NK-92 (cell line): ENCODE data around the gene CUX1.

Experiments
- DNase-seq: peaks from one replicate; lab custom pipeline; 2025; ENCODE audit not compliant: unreplicated experiment; lab: John Stamatoyannopoulos, UW

The CUX1 gene, protein sequence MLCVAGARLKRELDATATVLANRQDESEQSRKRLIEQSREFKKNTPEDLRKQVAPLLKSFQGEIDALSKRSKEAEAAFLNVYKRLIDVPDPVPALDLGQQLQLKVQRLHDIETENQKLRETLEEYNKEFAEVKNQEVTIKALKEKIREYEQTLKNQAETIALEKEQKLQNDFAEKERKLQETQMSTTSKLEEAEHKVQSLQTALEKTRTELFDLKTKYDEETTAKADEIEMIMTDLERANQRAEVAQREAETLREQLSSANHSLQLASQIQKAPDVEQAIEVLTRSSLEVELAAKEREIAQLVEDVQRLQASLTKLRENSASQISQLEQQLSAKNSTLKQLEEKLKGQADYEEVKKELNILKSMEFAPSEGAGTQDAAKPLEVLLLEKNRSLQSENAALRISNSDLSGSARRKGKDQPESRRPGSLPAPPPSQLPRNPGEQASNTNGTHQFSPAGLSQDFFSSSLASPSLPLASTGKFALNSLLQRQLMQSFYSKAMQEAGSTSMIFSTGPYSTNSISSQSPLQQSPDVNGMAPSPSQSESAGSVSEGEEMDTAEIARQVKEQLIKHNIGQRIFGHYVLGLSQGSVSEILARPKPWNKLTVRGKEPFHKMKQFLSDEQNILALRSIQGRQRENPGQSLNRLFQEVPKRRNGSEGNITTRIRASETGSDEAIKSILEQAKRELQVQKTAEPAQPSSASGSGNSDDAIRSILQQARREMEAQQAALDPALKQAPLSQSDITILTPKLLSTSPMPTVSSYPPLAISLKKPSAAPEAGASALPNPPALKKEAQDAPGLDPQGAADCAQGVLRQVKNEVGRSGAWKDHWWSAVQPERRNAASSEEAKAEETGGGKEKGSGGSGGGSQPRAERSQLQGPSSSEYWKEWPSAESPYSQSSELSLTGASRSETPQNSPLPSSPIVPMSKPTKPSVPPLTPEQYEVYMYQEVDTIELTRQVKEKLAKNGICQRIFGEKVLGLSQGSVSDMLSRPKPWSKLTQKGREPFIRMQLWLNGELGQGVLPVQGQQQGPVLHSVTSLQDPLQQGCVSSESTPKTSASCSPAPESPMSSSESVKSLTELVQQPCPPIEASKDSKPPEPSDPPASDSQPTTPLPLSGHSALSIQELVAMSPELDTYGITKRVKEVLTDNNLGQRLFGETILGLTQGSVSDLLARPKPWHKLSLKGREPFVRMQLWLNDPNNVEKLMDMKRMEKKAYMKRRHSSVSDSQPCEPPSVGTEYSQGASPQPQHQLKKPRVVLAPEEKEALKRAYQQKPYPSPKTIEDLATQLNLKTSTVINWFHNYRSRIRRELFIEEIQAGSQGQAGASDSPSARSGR (N-terminal part only)

DNA sequence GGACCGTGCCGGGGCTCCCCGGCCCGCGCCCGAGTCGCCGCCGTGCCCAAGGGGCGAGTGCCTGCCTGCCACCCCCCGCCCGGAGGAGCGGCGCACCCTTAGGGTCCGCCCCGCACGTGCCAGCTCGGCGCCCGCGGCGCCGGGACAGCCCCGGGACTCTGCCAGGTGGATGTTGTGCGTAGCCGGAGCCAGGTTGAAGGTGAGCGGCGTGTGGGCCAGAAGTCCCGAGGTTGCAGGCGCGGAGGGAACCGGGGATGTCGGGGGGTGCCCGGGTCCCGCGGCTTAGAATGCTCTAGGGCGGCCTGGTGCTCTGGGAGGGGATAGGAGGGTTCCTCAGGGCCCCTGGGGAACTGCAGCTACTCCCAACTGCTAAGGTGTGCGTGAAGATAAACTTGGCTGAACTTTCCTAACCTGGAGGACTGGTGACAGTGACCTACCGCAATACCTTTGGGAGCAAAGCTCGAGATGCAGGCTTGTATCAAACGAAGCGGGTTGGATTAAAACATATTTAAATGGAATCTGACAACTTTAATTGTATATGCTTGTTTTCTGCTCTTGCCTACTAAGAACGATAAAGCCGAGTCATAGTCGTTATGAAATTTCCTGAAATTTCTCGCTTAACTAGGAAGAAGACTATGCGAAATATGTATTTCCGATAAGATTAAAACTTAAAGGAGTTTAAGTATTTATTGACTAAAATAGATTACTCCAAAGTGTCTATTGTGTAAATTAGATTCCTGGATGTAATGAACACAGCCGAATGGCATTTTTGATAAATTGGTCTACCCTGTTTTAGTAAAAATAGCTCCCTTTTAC, at the start of gene CUX1:
Gene CUX1 (plus strand): TSS at position 156 of the 816 bp plus-strand sequence. CDS start 14 bp downstream, at position 170.
- no peak for DNase-seq

DNA sequence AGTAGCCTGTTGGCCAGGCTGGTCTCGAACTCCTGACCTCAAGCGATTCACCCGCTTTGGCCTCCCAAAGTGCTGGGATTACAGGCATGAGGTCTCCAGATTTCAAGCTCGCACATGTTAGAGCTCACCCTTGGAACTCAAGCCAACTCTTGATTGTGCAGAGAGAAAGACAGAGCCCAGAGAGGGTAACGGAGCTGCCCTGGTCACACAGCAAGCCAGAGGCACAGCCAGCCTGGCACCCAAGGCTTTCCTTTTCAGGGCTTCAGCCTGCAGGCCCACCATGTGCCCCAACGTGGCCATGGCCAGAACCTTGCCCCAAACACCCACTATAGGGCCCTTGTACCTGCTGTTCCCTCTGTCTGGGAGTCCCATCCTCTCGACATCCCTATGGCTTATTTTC, 49.1 kb upstream of the CUX1 start:
- DNase-seq, result no peak

DNA sequence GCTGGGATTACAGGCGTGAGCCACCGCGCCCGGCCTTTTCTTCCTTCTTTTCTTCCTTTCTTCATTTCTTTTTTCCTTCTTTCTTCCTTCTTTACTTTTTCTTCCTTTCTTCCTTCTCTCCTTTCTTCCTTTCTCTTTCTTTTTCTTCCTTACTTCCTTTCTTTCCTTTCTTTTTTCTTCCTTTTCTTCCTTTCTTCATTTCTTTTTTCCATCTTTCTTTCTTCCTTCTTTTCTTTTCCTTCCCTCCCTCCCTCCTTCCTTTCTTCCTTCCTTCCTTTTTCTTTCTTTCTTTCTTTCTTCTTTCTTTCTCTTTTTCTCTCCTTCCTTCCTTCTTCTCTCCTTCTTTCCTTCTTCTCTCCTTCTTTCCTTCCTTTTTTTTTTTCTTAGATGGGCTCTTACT, 47.0 kb upstream of the CUX1 start:
- DNase-seq, result no peak

DNA sequence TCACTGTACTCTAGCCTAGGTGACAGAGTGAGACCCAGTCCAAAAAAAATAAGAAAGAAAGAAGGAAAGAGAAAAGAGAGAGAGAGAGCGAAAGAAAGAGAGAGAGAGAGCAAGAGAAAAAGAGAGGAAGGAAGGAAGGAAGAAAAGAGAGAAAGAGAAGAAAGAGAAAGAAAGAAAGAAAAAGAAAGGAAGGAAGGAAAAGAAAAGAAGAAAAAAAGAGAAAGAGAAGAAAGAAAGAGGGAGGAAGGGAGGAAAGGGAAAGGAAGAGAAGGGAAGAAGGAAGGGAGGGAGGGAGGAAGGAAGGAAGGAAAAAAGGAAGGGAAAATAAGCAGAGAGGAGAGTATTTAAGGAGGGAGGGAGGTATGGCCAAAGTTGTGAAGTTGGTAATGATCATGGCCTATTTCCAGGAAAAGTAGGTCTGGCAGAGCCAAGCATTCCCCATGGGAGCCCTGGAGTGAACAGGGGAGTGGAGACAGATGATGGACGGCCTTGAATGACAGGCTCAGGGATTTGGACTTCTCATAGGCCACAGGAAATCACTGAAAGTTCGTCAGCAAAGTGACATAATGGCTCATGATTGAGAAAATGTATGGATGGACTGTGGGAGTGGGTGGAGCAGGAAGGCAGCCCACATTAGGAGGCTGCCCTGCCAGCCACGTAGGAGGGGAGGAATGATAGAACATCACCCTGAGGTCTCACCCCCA, 44.8 kb upstream of the CUX1 start:
- DNase-seq, result no peak

DNA sequence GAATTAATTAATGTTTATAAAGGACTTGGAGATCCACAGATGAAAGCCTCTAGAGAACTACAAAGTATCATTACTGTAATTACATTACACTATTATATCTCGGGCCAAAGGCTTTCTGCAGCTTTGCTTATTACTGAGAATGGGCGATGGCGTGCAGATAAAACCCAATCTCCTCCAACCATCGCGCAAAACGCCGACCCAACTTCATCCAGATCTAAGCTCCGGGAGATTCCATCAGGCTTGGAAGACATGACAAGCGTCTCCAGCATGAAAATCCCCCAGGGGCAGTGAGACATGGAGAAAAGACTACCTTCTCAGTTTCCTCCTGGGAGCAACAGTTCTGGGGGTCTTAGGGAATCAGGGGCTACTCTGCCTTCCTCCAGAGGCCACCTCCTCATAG, 42.2 kb upstream of the CUX1 start:
- DNase-seq, result no peak

DNA sequence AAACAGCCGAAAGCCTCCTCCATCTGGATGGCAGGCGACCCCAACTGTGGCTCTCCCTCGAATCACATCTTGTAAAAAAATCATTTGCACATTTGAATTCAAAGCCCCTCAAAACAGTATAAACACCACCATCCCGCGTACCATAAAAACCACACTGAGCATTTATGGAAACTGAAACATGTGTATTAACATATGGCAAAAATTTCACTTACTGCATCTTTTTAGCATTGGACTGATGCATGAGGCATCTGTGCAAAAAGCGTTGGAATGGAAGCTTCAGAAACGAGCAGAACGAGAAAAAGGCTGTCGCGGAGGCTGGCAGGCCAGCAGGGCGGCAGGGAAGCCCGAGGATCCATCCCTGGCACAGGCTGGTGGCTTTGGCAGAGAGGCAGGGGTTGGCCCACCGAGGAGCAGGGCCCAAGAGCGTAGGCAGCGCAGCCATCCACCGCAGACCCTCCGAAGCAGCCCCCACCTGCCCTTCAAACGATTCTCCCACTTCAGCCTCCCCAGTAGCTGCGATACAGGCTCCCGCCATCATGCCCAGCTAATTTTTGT, 39.3 kb upstream of the CUX1 start:
- no peak for DNase-seq

DNA sequence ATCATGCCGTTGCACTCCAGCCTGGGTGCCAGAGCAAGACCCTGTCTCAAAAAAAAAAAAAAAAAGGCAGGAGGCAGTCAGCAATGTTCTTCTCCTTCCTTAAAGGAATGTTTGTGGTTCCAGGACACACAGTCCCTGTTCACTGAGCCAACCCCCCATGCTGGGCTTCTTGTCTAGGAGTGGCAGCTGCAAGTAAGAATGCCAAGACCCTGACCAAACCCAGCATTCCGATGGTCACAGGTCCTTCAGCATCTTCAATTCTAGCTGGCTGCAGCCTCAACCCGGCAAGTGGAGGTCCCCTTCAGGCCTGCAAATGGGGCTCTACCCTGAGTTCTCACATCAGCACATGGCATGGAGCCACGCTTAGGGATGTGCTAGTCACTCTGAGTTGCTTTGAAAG, 38.2 kb upstream of the CUX1 start:
- DNase-seq, result no peak

DNA sequence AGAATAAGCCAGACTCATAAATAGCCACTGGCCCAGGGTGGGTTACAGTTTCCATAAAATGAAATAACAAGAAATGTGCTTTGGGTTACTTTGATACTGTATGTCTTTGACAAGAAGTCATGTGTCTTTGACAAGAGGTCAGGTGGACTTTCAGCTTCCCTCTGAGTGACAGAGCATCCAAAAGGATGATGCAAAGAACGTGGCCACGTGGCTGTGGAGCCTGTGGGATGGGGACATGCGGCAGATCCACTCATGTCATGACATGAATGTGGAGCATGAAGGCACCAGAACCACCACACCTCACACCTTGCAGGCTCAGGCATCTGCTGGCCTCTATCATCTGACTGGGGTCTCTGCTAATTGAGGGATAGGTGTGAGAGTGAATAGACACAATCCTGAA, 37.1 kb upstream of the CUX1 start:
- DNase-seq, result no peak

DNA sequence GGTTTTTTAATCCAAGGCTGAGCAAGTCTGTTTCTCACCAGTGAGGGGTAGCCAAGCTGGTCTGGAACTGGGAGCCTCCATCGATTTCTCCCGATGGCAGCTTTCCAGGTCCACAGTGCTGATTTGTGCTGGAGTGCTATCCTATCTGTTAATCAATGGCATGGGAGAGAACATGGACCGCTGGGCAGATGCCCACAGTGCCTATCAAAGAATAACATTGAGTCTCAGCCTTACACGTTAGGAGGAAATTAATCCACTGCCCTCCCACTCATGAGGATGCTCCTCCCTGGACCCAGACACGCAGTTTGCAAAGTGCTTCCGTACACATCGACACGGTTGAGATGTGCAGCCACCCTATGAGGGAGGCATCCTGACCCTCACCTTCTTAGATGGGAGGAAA, 36.0 kb upstream of the CUX1 start:
- no peak for DNase-seq

DNA sequence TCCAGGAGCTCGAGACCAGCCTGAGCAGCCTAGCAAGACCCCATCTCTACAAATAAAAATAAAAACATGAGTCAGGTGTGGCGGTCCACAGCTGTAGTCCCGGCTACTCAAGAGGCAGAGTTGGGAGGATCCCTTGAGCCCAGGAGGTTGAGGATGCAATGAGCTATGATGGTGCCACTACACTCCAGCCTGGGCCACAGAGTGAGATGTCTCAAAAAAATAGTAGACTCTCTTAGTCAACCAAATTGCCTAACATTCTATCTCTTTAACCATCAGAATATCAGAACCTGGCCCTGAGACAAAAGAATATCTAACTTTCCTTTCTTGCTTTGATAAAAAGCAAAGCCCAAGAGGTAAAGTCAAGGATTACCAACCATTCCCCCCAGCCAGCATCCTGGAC, 35.0 kb upstream of the CUX1 start:
- DNase-seq, result no peak

DNA sequence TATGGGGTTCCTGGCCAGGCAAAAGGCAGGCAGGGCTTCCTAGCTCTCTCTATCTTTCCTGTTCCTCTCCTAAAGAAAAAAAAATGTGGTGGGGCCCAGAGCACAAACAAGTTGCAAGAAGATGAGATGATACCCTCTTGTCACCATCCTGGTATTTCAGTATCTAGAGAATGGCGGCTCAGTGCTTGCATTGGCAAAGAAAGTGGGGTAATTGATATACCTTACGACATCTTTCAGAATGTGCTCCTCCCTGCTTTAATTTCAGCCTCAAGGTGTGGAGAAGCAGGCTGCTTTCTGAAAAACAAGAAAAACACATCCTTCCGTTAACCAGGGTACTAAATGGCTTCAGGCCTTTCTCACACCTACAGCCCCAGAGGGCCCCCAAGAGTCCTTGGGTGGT, 34.5 kb upstream of the CUX1 start:
- no peak for DNase-seq

DNA sequence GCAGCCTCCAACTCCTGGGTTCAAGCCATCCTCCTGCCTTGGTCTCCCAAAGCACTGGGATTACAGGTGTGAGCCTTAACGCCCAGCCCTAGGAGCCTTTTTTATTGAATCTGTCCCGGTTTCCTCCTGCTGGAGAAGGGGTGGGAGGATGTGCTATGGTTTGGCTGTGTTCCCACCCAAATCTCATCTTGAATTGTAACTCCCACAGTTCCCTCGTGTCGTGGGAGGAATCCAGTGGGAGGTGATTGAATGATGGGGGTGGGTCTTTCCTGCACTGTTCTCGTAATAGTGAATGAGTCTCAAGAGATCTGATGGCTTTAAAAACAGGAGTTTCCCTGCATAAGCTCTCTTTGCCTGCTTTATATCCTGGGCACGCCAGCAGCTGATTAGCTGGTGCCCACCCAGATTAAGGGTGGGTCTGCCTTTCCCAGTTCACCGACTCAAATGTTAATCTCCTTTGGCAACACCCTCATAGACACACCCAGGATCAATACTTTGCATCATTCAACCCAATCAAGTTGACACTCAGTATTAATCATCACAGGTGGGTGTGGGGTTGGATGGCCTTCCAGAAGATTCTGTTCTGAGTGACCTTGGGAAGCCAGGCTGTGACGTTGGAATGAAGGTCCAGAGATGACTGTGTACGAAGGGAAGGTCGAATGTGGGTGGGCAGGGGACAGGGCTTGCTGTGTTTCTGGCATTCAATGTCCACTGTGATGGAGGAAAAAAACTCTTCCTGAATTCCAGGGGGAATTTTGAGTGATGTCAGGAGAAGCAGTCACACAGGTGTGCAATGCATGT, 33.8 kb upstream of the CUX1 start:
- DNase-seq, result no peak

DNA sequence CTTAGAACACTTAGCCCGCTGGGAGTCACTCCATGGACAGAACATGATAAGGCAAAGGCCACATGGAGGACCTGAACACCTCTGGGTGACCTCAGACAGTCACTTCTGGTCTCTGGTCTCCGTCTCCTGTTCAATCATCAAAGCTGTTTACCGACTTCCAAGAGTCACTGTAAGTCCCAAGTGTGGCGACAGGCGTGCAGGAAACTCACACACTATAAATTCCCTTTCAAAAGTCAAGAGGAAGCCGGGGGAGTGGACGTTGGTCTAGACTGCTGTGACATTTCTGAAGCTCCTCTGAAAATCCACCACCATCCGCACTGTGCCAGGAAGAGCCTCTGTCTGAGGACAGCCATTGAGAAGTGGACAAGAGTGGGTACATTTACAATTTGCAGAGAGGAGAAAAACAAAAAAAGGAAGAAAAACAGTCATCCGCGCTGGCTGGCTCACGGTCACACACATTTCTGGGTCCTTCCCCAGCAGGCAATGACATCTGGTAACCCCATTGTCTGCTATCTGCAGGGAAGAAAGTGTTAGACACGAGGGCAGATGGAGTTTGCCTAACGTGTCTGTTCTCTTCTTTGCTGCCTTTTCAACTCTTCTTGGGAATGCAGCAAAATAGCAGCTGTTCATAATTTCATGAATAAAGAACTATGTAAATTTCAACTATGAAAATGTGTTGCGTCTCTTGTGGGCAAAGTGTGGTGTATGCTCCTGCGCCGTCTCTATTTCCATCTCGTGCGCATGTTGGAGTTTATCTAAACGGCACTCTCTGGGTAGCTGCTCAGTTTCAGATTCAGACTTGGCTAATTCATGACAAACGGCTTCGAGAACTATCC, 32.9 kb upstream of the CUX1 start:
- no peak for DNase-seq

DNA sequence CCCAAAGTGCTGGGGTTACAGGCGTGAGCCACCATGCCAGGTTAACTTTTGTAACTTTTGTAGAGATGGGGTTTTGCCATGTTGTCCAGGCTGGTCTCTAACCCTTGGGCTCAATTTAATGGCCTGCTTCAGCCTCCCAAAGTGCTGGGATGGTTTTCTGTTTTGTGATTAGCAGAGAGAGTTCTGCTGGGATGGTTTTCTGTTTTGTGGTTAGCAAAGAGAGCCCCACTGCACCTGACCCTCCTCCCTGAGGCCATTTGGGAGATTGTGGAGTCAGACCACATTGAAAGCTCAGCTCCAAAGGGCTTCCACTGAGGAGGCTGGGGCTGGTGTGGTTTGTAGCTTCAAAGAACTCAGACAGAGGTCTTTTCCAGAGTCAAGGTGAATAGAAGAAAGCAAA, 29.6 kb upstream of the CUX1 start:
- no peak for DNase-seq

DNA sequence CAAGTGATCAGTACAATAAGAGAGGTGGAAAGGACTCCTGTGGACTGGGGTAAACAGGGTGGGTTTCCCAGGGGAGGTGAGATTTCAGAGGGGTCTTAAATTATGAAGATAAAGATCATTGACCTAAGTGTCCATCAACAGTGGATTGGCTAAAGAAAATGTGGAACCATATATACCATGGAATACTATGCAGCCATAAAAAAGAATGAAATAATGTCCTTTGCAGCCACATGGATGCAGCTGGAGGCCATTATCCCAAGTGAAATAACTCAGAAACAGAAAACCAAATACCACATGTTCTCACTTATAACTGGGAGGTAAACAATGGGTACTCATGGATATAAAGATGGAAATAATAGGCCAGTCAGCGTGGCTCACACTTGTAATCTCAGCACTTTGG, 28.9 kb upstream of the CUX1 start:
- DNase-seq, result no peak

DNA sequence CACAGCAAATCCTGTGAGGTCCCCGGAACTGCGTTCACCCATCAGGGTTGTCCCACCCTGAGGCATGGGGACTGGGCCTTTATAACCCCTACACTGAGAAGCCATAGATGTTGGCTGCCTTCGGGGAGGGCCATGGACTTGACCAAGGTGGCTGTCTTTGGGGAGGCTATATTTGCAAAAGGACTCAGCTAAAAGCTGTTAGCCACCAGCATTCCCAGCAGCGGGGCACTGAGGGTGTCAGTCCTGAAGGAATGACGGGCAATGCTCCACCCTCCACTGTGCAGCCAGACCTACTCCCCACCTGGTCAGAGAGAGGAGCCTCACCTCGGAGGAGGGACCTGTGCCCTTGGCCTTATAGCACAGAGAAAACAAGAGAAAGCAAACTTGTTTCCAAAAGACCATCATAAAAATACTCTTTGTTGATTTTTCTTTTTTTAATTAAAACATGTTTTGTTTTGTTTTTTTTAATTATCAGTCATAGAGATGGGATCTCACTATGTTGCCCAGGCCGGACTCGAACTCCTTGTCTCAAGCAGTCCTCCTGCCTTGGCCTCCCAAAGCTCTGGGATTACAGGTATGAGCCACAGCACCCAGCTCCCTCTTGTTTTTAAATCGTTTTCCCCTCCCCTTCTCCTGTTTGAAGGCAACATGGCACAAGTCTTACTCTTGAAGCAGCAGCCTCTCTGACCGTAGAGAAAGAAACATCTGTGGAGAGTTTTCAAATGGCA, 26.7 kb upstream of the CUX1 start:
- no peak for DNase-seq

DNA sequence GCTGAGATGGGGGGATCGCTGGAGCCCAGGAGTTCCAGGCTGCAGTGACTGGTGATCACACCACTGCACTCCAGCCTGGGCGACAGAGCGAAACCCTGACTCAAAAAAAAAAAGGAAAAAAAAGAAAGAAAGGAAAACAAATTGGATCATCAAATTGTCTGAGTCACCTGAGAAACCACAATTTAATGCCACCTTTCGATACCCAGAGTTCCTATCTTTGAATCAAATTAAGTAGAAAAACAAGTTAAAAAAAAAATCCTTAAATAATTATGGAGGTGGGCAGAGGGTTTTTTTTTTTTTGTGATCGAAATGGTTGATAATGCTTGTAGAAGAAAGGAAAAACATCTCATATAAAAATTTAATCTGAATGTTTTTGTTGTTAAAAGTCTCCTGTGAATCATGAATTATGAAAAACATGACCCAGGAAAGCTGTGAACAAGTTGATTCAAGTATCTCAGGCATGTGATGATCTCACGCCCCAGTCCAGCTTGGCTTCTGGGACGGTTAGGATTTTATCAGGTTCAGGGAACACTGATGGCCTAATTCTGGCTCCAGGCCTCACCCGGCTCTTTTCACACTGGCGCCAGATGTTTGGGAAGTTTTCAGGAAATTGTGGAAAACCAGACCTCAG, 25.3 kb upstream of the CUX1 start:
- DNase-seq, result no peak
